GM23338 (cell line): Measurements from ENCODE around the gene ARHGAP28. TPM values are rescaled to one million over a fixed set of nuclear protein-coding genes. Genes with fewer than 3 reads are reported as not detected.

Experiments
- ATAC-seq: fragments of 200-7000 bp; cut with Tn5 transposase; 3 replicates; pipeline ENCODE4 v1.9.1; 2020
- DNase-seq: peaks from one replicate; pipeline ENCODE4 v3.0.0-alpha.2; 2015; ENCODE audit warnings: low spot score
- H2AFZ ChIP-seq: fragments of 200-600 bp; sonication (generic); 2 replicates; pipeline ENCODE4 v1.8.0; 2016; ENCODE audit warnings: antibody characterized with exemption, mild to moderate bottlenecking, moderate library complexity
- H3F3A ChIP-seq: fragments of 200-600 bp; sonication (generic); replicated peaks from 2 replicates; pipeline ENCODE4 v1.8.0; 2017; ENCODE audit warnings: antibody characterized with exemption, mixed run types, low read depth
- H3K27ac ChIP-seq: fragments of 200-600 bp; sonication (generic); 2 replicates; pipeline ENCODE4 v1.6.1; 2016; ENCODE audit warnings: low read depth
- H3K27me3 ChIP-seq: fragments of 200-600 bp; sonication (generic); 2 replicates; pipeline ENCODE4 v1.8.0; 2016; ENCODE audit warnings: mild to moderate bottlenecking, mixed run types, moderate library complexity; ENCODE audit not compliant: insufficient read depth
- H3K36me3 ChIP-seq: fragments of 200-600 bp; sonication (generic); 2 replicates; pipeline ENCODE4 v1.8.0; 2016; ENCODE audit warnings: mild to moderate bottlenecking; ENCODE audit not compliant: insufficient read depth
- H3K4me1 ChIP-seq: fragments of 200-600 bp; sonication (generic); 2 replicates; pipeline ENCODE4 v1.8.0; 2016; ENCODE audit warnings: mild to moderate bottlenecking, moderate library complexity; ENCODE audit not compliant: insufficient read depth
- H3K4me2 ChIP-seq: fragments of 200-600 bp; sonication (generic); 2 replicates; pipeline ENCODE4 v1.7.1; 2017; ENCODE audit warnings: mixed run types
- H3K4me3 ChIP-seq: fragments of 200-600 bp; sonication (generic); 2 replicates; pipeline ENCODE4 v1.6.1; 2016; ENCODE audit warnings: mixed run types
- H3K79me2 ChIP-seq: fragments of 200-600 bp; sonication (generic); replicated peaks from 2 replicates; pipeline ENCODE4 v1.8.0; 2017; ENCODE audit warnings: mild to moderate bottlenecking; ENCODE audit not compliant: insufficient read depth
- H3K9me2 ChIP-seq: fragments of 200-600 bp; sonication (generic); 2 replicates; pipeline ENCODE4 v1.8.0; 2017; ENCODE audit not compliant: insufficient read depth
- H4K20me1 ChIP-seq: fragments of 200-600 bp; sonication (generic); replicated peaks from 2 replicates; pipeline ENCODE4 v1.8.0; 2017; ENCODE audit warnings: mild to moderate bottlenecking; ENCODE audit not compliant: insufficient read depth
- H3K27ac Mint-ChIP-seq: 2 replicates; pipeline ENCODE4 v1.8.0; 2020; ENCODE audit warnings: inconsistent platforms, mild to moderate bottlenecking, moderate library complexity, mixed read lengths
- H3K27me3 Mint-ChIP-seq: 3 replicates; pipeline ENCODE4 v1.8.0; 2022; ENCODE audit warnings: low read depth, mild to moderate bottlenecking, moderate library complexity, mixed read lengths, inconsistent platforms; ENCODE audit not compliant: insufficient read depth, poor library complexity
- H3K36me3 Mint-ChIP-seq: 3 replicates; pipeline ENCODE4 v1.8.0; 2021; ENCODE audit warnings: low read depth, mild to moderate bottlenecking, inconsistent platforms, moderate library complexity, mixed read lengths
- H3K4me1 Mint-ChIP-seq: 3 replicates; pipeline ENCODE4 v1.8.0; 2020; ENCODE audit warnings: mild to moderate bottlenecking, inconsistent platforms, mixed read lengths
- H3K4me3 Mint-ChIP-seq: 3 replicates; pipeline ENCODE4 v1.8.0; 2021; ENCODE audit warnings: moderate library complexity, mild to moderate bottlenecking, inconsistent platforms, mixed read lengths
- H3K9me3 Mint-ChIP-seq: 3 replicates; pipeline ENCODE4 v1.8.0; 2020; ENCODE audit warnings: moderate library complexity, mild to moderate bottlenecking, inconsistent platforms, mixed read lengths
- CREB1 ChIP-seq: fragments of 250-450 bp; sonication (Bioruptor Pico); IDR thresholded peaks from 2 replicates; pipeline ENCODE4 v1.5.0; 2020; ENCODE audit warnings: low read depth, mild to moderate bottlenecking, moderate library complexity
- CTCF ChIP-seq, 2 experiments: fragments of 200-600 bp in 1 of 2; sonication (generic) in 1 of 2; conservative IDR thresholded peaks; 2 replicates each; pipeline versions ENCODE4 v1.5.1 to v1.6.1; 2016 to 2017; ENCODE audit warnings: antibody characterized with exemption in 2 of 2, low read depth in 2 of 2, mild to moderate bottlenecking in 2 of 2, moderate library complexity in 1 of 2
- ETS1 ChIP-seq: IDR thresholded peaks from 2 replicates; pipeline ENCODE4 v1.6.1; 2016; ENCODE audit warnings: antibody characterized with exemption
- EZH2 ChIP-seq: fragments of 200-600 bp; sonication (generic); IDR thresholded peaks from one replicate; pipeline ENCODE4 v1.8.0; 2017; ENCODE audit warnings: antibody characterized with exemption, mild to moderate bottlenecking, low read depth; ENCODE audit not compliant: unreplicated experiment
- EZH2phosphoT487 ChIP-seq: fragments of 200-600 bp; sonication (generic); IDR thresholded peaks from one replicate; pipeline ENCODE4 v1.8.1; 2018; ENCODE audit warnings: antibody characterized with exemption; ENCODE audit not compliant: unreplicated experiment
- JUNB ChIP-seq: IDR thresholded peaks from one replicate; pipeline ENCODE4 v1.6.1; 2016; ENCODE audit warnings: antibody characterized with exemption; ENCODE audit not compliant: unreplicated experiment
- NANOG ChIP-seq: IDR thresholded peaks from 2 replicates; pipeline ENCODE4 v1.6.1; 2016; ENCODE audit warnings: antibody characterized with exemption, borderline replicate concordance
- POLR2AphosphoS5 ChIP-seq: IDR thresholded peaks from 2 replicates; pipeline ENCODE4 v1.6.1; 2016; ENCODE audit warnings: antibody characterized with exemption, low read depth
- REST ChIP-seq: IDR thresholded peaks from one replicate; pipeline ENCODE4 v1.6.1; 2018; ENCODE audit warnings: antibody characterized with exemption; ENCODE audit not compliant: unreplicated experiment
- STAT1 ChIP-seq: IDR thresholded peaks from one replicate; pipeline ENCODE4 v1.6.1; 2016; ENCODE audit warnings: antibody characterized with exemption; ENCODE audit not compliant: unreplicated experiment
- ZNF114 ChIP-seq: fragments of 250-450 bp; sonication (Bioruptor Pico); IDR thresholded peaks from 2 replicates; pipeline ENCODE4 v1.5.0; 2020; ENCODE audit warnings: mild to moderate bottlenecking, moderate library complexity
- ZNF331 ChIP-seq: fragments of 250-450 bp; sonication (Bioruptor Pico); IDR thresholded peaks from 2 replicates; pipeline ENCODE4 v1.5.0; 2020; ENCODE audit warnings: low read depth, mild to moderate bottlenecking, moderate library complexity
- ZNF462 ChIP-seq: fragments of 250-450 bp; sonication (Bioruptor Pico); IDR thresholded peaks from 2 replicates; pipeline ENCODE4 v1.5.0; 2020; ENCODE audit warnings: mild to moderate bottlenecking, moderate library complexity
- polyA plus RNA-seq: library from polyadenylated mRNA; unstranded; fragments of >200 nt; fragmentation: Nextera tagmentation; extraction: Ambion mirVana; gene quantifications from 2 replicates; pipeline ENCODE4 v1.2.1, GENCODE V29; 2016
- total RNA-seq: library from RNA; depleted of rRNA; stranded (reverse); fragments of >200 nt; shearing (Covaris generic); gene quantifications from 2 replicates; pipeline ENCODE4 v1.2.3, GENCODE V29; 2014

Gene ARHGAP28
- total and polyA plus RNA-seq, 2 experiments from 2014 or later: 2.8 to 9.6 TPM

- H3K4me3 ChIP-seq: no peak overlapping the region
- no peak for TF ChIP-seq ZNF462
- no peak for TF ChIP-seq REST
- no peak for TF ChIP-seq EZH2
- TF ChIP-seq NANOG: no peak
- no peak for TF ChIP-seq EZH2phosphoT487
- TF ChIP-seq STAT1: no peak
- TF ChIP-seq ZNF114 (CRISPR knock-in tag): no peak
- TF ChIP-seq ETS1: no peak
- TF ChIP-seq CTCF (conservative IDR thresholded peaks at IDR 0.05; ENCODE audit: low read depth in 2 of 2): no peak
- no peak for TF ChIP-seq JUNB
- no peak for TF ChIP-seq ZNF331 (CRISPR knock-in tag)
- no peak for TF ChIP-seq CREB1 (CRISPR knock-in tag)
- no peak for TF ChIP-seq POLR2AphosphoS5
- H3K4me1 ChIP-seq: peaks cover 6% of the 10 kb centered on the region; the same call in 1 of the 2 replicates
- no peak overlapping the region for H3K27ac Mint-ChIP-seq
- no peaks in the 10 kb centered on the region; the same call in 2 of the 3 replicates for H3K9me3 Mint-ChIP-seq
- no peak overlapping the region for H3K4me3 Mint-ChIP-seq
- no peaks in the 10 kb centered on the region for H3K27me3 ChIP-seq
- H3K36me3 ChIP-seq: no peaks in the 10 kb centered on the region
- H3K4me2 ChIP-seq: no peak overlapping the region
- no peak overlapping the region for H2AFZ ChIP-seq
- no peak for ATAC-seq
- H3K9me2 ChIP-seq: no peaks in the 10 kb centered on the region
- peaks cover 30% of the 10 kb centered on the region for H3K4me1 Mint-ChIP-seq
- H3K36me3 Mint-ChIP-seq: no peaks in the 10 kb centered on the region; the same call in 2 of the 3 replicates
- H3K27ac ChIP-seq: no peak overlapping the region
- no peak for DNase-seq
- H3F3A ChIP-seq: no peaks in the 10 kb centered on the region
- no peaks in the 10 kb centered on the region for H3K79me2 ChIP-seq
- peaks cover 6% of the 10 kb centered on the region for H3K27me3 Mint-ChIP-seq
- H4K20me1 ChIP-seq: no peaks in the 10 kb centered on the region
Observed at GRCh38 chr18:6743999-6744398, 14.5 kb downstream of the ARHGAP28 start.
